Suprapubic skin (tissue), 4 donors: Measurements from ENCODE around the gene NFE2L1. TPM values are rescaled to one million over a fixed set of nuclear protein-coding genes. Genes with fewer than 3 reads are reported as not detected.
A peak's percentile ranks its signal among the peaks of the same experiment; 100 is the strongest.

Experiments
- DNase-seq, 2 donors: peaks; one replicate each; pipeline ENCODE4 v3.0.0-alpha.2; 2019; ENCODE audit warnings: low spot score in 2 of 2
- H3K27ac ChIP-seq: fragments of 200-600 bp; sonication (generic); one replicate; pipeline ENCODE4 v1.5.1; 2019
- H3K27me3 ChIP-seq: fragments of 200-600 bp; sonication (generic); one replicate; pipeline ENCODE4 v1.5.1; 2019
- H3K36me3 ChIP-seq: fragments of 200-600 bp; sonication (generic); one replicate; pipeline ENCODE4 v1.5.1; 2019
- H3K4me1 ChIP-seq: fragments of 200-600 bp; sonication (generic); one replicate; pipeline ENCODE4 v1.5.1; 2019
- H3K4me3 ChIP-seq: fragments of 200-600 bp; sonication (generic); one replicate; pipeline ENCODE4 v1.5.1; 2019; ENCODE audit warnings: mild to moderate bottlenecking
- H3K9me3 ChIP-seq: fragments of 200-600 bp; sonication (generic); one replicate; pipeline ENCODE4 v1.5.1; 2019
- CTCF ChIP-seq, 2 donors: fragments of 200-600 bp in 1 of 2; fragments of 450-650 bp in 1 of 2; sonication (generic) in 1 of 2; IDR thresholded peaks; one replicate each; pipeline ENCODE4 v1.5.1; 2016 to 2019; ENCODE audit warnings: antibody characterized with exemption in 2 of 2, mild to moderate bottlenecking in 1 of 2, moderate library complexity in 1 of 2
- EP300 ChIP-seq: sonication (generic); formaldehyde crosslinking; IDR thresholded peaks from one replicate; pipeline ENCODE4 v1.6.1; 2017; ENCODE audit warnings: antibody characterized with exemption
- POLR2A ChIP-seq, 2 donors: fragments of 450-650 bp; IDR thresholded peaks; one replicate each; pipeline ENCODE4 v1.6.1; 2017; ENCODE audit warnings: antibody characterized with exemption in 2 of 2, mild to moderate bottlenecking in 2 of 2, moderate library complexity in 2 of 2
- POLR2AphosphoS5 ChIP-seq, 3 donors: sonication (generic); formaldehyde crosslinking; IDR thresholded peaks; one replicate each; pipeline ENCODE4 v1.6.1; 2017; ENCODE audit warnings: antibody characterized with exemption in 3 of 3
- WGBS: methylation state at CpG from one replicate; pipeline ENCODE4 v1.1.5; 2018; 5-methylcytosine and 5-hydroxymethylcytosine counted together
- total RNA-seq, 4 donors: library from RNA; depleted of rRNA; stranded (reverse); fragments of >200 nt; gene quantifications; one replicate each; pipeline ENCODE4 v1.1.0, GENCODE V29; 2016

The NFE2L1 gene
- total RNA-seq, 4 donors from 2014 or later: 89.9 to 250 (median 138) TPM

GRCh38 chr17:48002916-48003416 is 45.2 kb upstream of the NFE2L1 start:
- Histone ChIP-seq H3K4me3 (no peak overlapping the region), H3K27me3 (no peaks in the 10 kb centered on the region), H3K9me3 (no peaks in the 10 kb centered on the region), H3K36me3 (no peaks in the 10 kb centered on the region), H3K4me1 (peaks cover 19% of the 10 kb centered on the region), H3K27ac (peak overlapping the region; percentile 39)
- no peak for TF ChIP-seq CTCF (IDR thresholded peaks at IDR 0.05)
- TF ChIP-seq EP300: no peak
- no peak for TF ChIP-seq POLR2A (IDR thresholded peaks at IDR 0.05)
- no peak for TF ChIP-seq POLR2AphosphoS5 (IDR thresholded peaks at IDR 0.05)
- 70% methylated on average over 7 of the region's 7 CpGs for WGBS
- DNase-seq: no peak

GRCh38 chr17:48003417-48004151 is 44.6 kb upstream of the NFE2L1 start:
- Histone ChIP-seq H3K36me3 (no peaks in the 10 kb centered on the region), H3K4me3 (no peak overlapping the region), H3K9me3 (no peaks in the 10 kb centered on the region), H3K27ac (no peak overlapping the region), H3K27me3 (no peaks in the 10 kb centered on the region), H3K4me1 (peaks cover 19% of the 10 kb centered on the region)
- WGBS: 76% methylated on average over 10 of the region's 17 CpGs
- no peak for DNase-seq
- no peak for TF ChIP-seq POLR2A (IDR thresholded peaks at IDR 0.05)
- no peak for TF ChIP-seq CTCF (IDR thresholded peaks at IDR 0.05)
- no peak for TF ChIP-seq POLR2AphosphoS5 (IDR thresholded peaks at IDR 0.05)
- TF ChIP-seq EP300: no peak

GRCh38 chr17:48004983-48005382 is 43.2 kb upstream of the NFE2L1 start:
- Histone ChIP-seq H3K36me3 (no peaks in the 10 kb centered on the region), H3K27me3 (no peaks in the 10 kb centered on the region), H3K4me3 (no peak overlapping the region), H3K9me3 (no peaks in the 10 kb centered on the region), H3K4me1 (peaks cover 19% of the 10 kb centered on the region), H3K27ac (no peak overlapping the region)
- TF ChIP-seq CTCF (IDR thresholded peaks at IDR 0.05): no peak
- TF ChIP-seq EP300: no peak
- no peak for TF ChIP-seq POLR2AphosphoS5 (IDR thresholded peaks at IDR 0.05)
- no peak for TF ChIP-seq POLR2A (IDR thresholded peaks at IDR 0.05)
- DNase-seq: no peak
- WGBS: 63% methylated on average over 3 of the region's 3 CpGs

GRCh38 chr17:48006936-48007709 is 41.0 kb upstream of the NFE2L1 start:
- Histone ChIP-seq H3K36me3 (no peaks in the 10 kb centered on the region), H3K4me3 (no peak overlapping the region), H3K27me3 (peaks cover 10% of the 10 kb centered on the region), H3K9me3 (no peaks in the 10 kb centered on the region), H3K27ac (no peak overlapping the region), H3K4me1 (peaks cover 26% of the 10 kb centered on the region)
- TF ChIP-seq CTCF (IDR thresholded peaks at IDR 0.05) (no peak), EP300 (no peak), POLR2AphosphoS5 (IDR thresholded peaks at IDR 0.05) (no peak), POLR2A (IDR thresholded peaks at IDR 0.05) (no peak)
- no peak for DNase-seq
- WGBS: 89% methylated on average over 12 of the region's 12 CpGs

GRCh38 chr17:48010193-48010592 is 38.0 kb upstream of the NFE2L1 start:
- peaks cover 16% of the 10 kb centered on the region for H3K27me3 ChIP-seq
- 85% methylated on average over 3 of the region's 3 CpGs for WGBS
- no peak overlapping the region for H3K4me3 ChIP-seq
- H3K27ac ChIP-seq: no peak overlapping the region
- peaks cover 14% of the 10 kb centered on the region for H3K4me1 ChIP-seq
- no peak for TF ChIP-seq POLR2AphosphoS5 (IDR thresholded peaks at IDR 0.05)
- DNase-seq: no peak
- H3K9me3 ChIP-seq: no peaks in the 10 kb centered on the region
- no peaks in the 10 kb centered on the region for H3K36me3 ChIP-seq
